ENCODE data around the gene SFXN5. TPM values are rescaled to one million over a fixed set of nuclear protein-coding genes. Genes with fewer than 3 reads are reported as not detected.

Gene SFXN5
- total RNA-seq, 1 donor from 2014 or later: 9.3 TPM

GRCh38 chr2:72952961-72953360 is 118.6 kb downstream of the SFXN5 start:
- TF ChIP-seq CTCF (IDR thresholded peaks at IDR 0.05): no peak
- Histone ChIP-seq H3K4me1 (no peaks in the 10 kb centered on the region), H3K27ac (no peak overlapping the region), H3K9me3 (no peaks in the 10 kb centered on the region), H3K36me3 (no peaks in the 10 kb centered on the region), H3K27me3 (no peaks in the 10 kb centered on the region), H3K4me3 (no peak overlapping the region)
- intact Hi-C loops (cut with DNase I): no loop called here
- no peak for DNase-seq (ENCODE audit: low spot score in 2 of 2)

GRCh38 chr2:72952110-72952823 is 119.2 kb downstream of the SFXN5 start:
- H3K4me3 ChIP-seq: no peak overlapping the region
- H3K4me1 ChIP-seq: no peaks in the 10 kb centered on the region
- intact Hi-C loops (cut with DNase I): no loop called here
- H3K27me3 ChIP-seq: no peaks in the 10 kb centered on the region
- no peak for DNase-seq (ENCODE audit: low spot score in 2 of 2)
- no peak for TF ChIP-seq CTCF (IDR thresholded peaks at IDR 0.05)
- H3K9me3 ChIP-seq: no peaks in the 10 kb centered on the region
- no peaks in the 10 kb centered on the region for H3K36me3 ChIP-seq
- H3K27ac ChIP-seq: no peak overlapping the region

- intact Hi-C loops (cut with DNase I): no loop called here
- TF ChIP-seq CTCF (IDR thresholded peaks at IDR 0.05): no peak
- Histone ChIP-seq H3K4me1 (no peaks in the 10 kb centered on the region), H3K27me3 (no peaks in the 10 kb centered on the region), H3K4me3 (no peak overlapping the region), H3K27ac (no peak overlapping the region), H3K36me3 (no peaks in the 10 kb centered on the region), H3K9me3 (no peaks in the 10 kb centered on the region)
- no peak for DNase-seq (ENCODE audit: low spot score in 2 of 2)
Observed at GRCh38 chr2:72951303-72952095, 120.0 kb downstream of the SFXN5 start.

GRCh38 chr2:72950558-72951255 is 120.8 kb downstream of the SFXN5 start:
- Histone ChIP-seq H3K27ac (no peak overlapping the region), H3K4me3 (no peak overlapping the region), H3K9me3 (no peaks in the 10 kb centered on the region), H3K36me3 (no peaks in the 10 kb centered on the region), H3K27me3 (no peaks in the 10 kb centered on the region), H3K4me1 (no peaks in the 10 kb centered on the region)
- no peak for TF ChIP-seq CTCF (IDR thresholded peaks at IDR 0.05)
- DNase-seq (ENCODE audit: low spot score in 2 of 2): no peak
- intact Hi-C loops (cut with DNase I): no loop called here

GRCh38 chr2:72949642-72950041 is 121.9 kb downstream of the SFXN5 start:
- no peaks in the 10 kb centered on the region for H3K36me3 ChIP-seq
- no peak for DNase-seq (ENCODE audit: low spot score in 2 of 2)
- H3K4me3 ChIP-seq: no peak overlapping the region
- H3K4me1 ChIP-seq: no peaks in the 10 kb centered on the region
- no peak for TF ChIP-seq CTCF (IDR thresholded peaks at IDR 0.05)
- intact Hi-C loops (cut with DNase I): no loop called here
- no peaks in the 10 kb centered on the region for H3K9me3 ChIP-seq
- no peaks in the 10 kb centered on the region for H3K27me3 ChIP-seq
- H3K27ac ChIP-seq: no peak overlapping the region
